HUDEP-2 (cell line): ENCODE data around the gene BBS7.

Source experiments
- DNase-seq, 76 experiments: peaks; one replicate each; lab custom pipeline; 2025; ENCODE audit not compliant: unreplicated experiment in 76 of 76; lab: John Stamatoyannopoulos, UW

BBS7 gene

DNA sequence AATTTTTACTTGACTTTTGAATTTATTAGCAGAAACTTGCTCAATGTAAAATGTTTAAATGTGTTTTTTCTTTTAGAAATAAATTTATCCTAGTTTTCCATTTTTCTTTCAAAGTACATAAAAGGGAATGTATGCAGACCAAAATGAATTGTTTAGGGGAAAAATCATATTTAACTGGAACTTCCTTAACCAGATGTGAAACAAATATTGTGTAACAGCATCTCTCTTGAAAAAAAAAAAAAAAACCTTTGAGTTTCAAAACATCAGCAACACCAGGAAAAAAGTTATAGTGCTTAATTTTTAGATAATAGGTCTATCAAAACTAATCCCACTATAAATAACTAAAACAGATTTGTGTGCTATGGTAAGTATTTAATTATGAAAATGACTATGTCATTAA is 32.1 kb downstream of the BBS7 start:
- no peak for DNase-seq

DNA sequence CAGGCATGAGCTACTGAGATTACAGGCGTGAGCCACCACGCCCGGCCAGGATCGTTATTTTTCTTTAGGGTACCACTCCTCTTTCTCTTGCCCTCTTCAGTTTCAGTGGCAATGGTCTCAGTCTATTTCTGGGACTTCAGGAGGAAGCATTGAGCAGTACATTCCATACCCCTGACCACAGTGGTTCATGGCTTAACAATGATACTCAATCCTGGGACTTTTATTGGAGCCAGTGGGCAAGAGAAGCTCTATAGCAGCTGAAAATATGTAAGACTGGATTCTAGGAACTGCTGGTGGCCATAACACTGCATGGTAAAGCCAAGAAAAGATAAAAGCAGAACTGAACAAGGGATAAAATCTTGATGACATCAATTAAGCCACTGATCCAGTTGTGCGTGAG is 40.8 kb downstream of the BBS7 start:
- DNase-seq = no peak

GRCh38 chr4:121827853-121828252 is 42.4 kb downstream of the BBS7 start:
- peak in 20 of 76 experiments; percentile 2 to 58 (median 29) for DNase-seq

DNA sequence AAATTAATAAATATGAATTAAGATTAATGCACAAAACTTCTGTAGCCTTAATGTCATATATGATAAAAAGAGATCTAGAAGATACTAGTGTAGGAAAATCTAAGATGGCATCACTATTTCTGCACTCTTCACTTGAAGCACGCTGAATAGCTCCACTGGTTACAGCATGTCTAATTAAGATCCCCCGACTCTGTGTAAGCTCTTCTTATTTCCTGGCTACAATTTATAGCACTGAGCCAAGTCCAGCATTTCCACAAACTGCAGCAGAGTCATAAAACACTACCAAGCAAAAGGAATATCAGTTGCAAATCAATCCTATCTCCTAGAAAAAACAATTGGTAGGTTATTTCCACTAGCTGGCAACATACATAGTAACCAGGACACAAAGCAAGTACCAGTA is 45.3 kb downstream of the BBS7 start:
- no peak for DNase-seq

DNA sequence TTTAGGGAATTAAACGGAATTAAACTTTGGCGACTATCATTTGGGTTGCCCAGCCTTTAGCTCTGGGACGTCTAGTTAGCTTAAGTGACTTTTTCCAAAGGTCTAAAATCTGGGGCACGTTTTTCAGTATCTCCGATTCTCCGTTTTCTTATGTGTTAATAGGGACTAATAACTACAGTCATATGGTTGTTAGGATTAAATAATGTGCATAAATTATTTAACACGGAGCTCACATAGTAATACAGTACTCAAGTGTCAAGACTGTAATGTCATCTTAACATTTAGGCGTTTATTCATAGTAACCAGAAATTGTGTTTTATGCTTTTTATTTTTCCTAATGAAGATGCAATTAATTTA is 46.1 kb downstream of the BBS7 start:
- no peak for DNase-seq

- DNase-seq = peak; percentile 26 to 98 (median 95)
These were observed 46.6 kb downstream of the BBS7 start, which contains the start of gene CCNA2 for GRCh38 chr4:121823505-121824170. Gene CCNA2 (minus strand): TSS chr4:121823883. CDS start chr4:121823628, 255 bp downstream.

DNA sequence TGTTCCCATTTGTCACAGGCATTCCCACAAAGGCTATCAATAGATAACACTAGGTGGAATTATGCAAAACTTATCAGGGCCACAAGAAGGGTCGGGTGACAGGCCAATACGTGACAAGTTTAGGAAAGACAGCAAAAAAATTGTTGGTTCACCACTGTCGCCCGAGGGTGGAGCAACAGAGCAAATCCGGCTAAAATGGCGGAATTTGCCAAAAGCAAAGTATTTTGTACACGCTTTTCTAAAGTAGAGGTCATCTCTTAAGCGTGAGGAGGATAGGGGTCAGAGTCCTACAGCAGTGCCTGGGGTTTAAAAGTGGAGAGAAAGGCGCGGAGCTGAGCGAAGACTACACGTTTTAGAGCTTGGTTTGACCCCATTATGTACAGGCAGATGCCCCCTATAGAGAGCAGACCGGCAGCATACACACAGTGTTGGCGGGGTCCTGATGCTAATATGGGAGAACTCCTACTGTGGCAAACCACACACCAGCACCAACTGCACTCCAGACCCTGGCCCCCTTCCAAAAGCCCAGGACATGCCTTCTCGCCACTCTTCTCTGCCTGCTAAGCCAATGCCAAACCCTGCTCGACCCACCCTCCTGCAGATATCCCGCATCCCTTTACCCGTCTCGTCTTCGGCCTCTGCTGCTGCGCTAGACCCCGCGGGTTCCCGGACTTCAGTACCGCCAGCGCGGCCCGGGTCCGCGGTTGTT is 47.3 kb downstream of the BBS7 start:
- DNase-seq = peak in 73 of 76 experiments; percentile 5 to 75 (median 43)

DNA sequence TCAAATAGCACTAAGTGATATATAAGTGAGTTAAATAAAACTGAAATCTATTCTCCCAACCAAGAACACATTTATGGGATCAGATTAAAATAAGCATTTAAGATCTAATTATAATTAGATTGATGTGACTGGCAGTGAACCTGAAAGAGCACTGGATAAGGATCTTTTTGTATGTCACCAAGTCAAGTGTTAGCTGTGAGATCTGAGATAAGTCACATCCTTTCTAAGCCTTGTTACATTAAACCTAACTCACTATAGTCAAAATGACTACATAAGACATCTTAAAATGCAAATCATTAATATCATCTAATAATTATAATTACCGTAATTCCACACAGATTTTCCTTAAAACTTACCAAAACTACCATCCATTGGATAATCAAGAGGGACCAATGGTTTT is 48.2 kb downstream of the BBS7 start:
- DNase-seq = no peak

DNA sequence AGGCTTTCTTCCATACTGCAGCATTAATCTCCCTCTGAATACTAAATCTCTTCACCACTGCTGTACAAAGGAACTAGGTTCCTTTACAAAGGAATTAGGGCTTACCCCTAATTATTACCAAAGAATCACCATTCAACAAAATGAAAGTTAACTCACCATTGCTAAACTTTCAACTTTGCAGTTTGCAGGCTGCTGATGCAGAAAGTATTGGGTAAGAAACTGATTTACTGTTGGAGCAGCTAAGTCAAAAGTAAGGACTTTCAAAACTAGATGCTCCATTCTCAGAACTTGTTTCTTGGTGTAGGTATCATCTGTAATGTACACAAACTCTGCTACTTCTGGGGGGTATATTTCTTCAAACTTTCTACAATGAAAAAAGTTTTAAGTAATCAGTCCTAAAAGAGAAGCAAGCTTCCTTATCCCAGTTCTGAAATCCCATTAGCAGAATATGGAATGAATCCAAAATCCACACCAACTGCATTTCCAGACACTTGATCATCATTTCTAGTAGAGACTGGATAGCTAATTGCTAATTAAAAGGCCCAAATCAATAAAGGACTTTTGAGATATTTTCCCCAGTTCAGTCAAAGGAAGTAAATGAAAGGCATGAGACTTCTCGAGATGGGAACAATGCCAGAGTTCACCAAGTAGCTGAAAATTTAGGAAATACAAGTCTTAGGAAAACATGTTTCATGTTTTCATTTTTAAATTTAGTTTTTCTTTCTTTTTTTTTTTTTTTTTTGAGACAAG is 50.9 kb downstream of the BBS7 start:
- DNase-seq = no peak

DNA sequence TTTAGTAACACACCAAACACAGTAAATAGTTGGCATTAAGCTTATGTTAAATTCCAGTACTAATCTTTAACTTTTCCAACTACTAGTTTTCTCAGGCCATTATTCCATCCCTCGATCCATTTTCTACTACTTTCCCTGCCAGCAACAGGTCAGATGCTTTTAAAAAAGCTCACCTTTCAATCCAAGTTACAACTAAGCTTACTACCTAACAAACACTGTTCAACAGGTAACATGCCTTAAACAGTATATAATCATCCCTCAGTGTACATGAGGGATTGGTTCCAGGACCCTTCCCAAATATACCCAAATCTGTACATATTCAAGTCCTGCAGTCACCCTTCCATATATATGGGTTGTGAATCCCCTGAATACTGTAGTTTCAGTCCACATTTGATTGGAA is 52.1 kb downstream of the BBS7 start:
- no peak for DNase-seq

DNA sequence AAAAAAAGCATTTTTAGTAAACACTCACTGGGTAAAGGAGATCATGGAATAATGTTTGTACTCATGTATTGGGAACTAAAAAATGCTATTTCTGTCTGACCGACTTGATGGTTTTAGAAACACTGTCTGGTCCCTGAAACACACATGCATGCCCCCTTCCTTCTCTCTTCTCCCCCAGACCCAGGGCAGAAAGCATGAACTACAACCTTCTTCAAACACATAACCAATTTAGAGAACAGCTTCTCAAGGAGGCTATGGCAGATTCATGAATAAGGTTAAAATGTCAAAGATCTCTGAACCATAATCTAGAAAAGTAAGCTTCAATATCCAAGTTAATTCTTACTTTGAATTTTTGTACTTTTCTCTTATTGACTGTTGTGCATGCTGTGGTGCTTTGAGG is 52.6 kb downstream of the BBS7 start:
- no peak for DNase-seq

DNA sequence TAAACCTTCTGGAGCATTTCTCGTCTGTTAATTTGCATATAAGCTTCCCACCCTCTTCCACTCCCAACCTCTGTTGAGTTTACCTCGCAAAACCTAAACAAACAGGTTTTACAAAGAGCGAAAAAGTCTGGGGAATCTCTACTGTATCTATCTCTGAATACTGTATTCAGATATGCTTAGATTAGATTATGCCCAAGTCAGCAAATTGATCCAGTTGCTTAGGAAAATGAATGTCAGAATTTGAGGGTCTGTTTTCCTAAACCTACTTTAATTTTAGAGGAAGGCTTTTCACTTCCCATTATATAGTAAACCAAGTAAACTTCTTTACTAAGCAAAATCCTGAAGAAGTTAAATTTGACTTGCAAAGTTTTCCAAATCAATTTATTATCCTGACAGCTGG is 53.3 kb downstream of the BBS7 start:
- DNase-seq = no peak

DNA sequence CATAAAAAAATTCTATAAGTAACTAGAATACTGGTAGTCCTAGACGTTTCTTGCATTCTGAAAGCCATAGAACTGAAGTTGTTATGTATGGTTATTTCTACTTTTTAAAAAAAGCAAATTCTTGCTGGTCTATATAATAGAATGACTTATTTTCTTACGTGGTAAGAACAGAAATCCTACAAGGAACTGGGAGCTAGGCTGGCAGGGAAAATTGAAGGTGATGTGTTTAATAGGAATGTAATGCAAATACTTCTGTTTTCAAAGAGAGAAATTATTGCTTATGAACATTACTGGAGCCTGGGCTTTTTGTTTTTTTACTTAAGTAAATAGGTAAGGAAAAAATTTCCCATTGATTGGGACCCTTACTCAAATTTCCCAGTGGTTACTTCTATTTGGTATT is 55.5 kb downstream of the BBS7 start:
- DNase-seq = no peak

- no peak for DNase-seq
These were observed 59.2 kb downstream of the BBS7 start for GRCh38 chr4:121811122-121811521.

- DNase-seq = no peak
These were observed 63.9 kb downstream of the BBS7 start for GRCh38 chr4:121806411-121806810.

DNA sequence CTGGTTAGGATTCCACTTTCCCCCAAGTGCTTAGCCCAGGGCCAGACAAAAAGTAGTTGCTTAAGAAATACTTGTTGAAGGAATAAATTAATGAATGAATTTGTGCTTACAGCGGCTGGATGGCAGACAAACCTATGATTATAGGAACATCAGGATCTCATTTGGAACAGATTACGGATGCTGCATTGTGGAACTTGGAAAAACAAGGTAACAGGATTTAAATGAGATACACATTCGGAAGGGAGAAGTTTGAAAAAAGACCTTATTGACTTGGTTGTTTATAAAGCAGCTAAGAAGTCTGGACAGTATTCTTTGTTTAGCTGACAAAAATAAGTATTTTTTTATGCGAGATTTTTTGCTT is 68.6 kb downstream of the BBS7 start:
- DNase-seq = peak in 1 of 76 experiments; percentile 14

DNA sequence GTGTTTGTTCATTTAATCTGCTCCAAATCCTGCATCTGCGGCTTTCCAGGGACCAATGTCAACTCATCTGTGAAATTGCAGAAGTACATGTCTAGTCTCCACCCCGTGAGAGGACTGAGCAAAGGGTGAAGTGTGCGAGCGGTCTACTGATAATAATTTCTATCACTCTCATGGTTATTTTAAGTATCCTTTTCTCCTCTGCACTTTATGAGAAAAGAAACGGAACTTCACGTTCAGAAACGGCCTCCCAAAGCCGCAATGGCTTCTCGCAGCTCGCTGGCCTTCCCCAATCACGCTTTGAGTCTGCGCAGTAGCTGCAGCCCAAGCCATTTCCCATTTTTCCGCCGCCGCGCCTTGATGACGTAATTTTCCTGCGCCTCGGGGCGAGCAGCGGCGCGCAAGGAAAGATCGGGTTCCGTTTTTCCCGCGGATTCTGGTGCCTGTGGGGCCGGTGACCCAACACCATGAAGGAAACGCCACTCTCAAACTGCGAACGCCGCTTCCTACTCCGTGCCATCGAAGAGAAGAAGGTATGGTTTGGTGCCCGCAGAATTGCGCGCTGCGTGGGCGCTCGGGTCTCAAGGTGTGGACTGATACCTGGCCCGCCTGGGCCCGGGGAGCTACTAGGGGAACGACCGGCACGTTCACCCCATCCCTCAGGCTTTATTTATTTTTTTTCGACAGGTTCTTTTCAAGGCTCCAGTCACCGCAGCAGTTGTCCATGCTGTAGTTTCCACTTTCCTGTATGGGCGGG is 69.1 kb downstream of the BBS7 start, which contains the start of gene EXOSC9:
EXOSC9 (plus strand) TSS at position 363 of the 754 bp plus-strand sequence; CDS start at position 465, 102 bp downstream.
- peak; percentile 4 to 94 (median 88) for DNase-seq

DNA sequence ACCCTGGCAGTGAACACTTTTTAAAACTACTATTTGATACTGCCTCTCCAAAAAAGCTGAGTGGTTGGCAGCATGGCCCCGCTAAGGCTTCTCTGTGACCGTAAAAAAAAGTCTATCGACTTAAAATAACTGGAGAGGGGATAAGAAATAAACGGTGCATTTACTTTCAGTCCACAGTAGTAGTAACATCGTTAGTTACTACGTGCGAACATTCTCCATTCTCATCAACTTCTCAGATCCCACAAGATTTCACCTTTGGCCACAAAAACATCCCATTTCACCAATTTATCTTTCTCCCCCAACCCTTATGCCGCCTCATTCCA is 69.7 kb downstream of the BBS7 start:
- peak in 3 of 76 experiments; percentile 5 to 38 (median 27) for DNase-seq

GRCh38 chr4:121799867-121800501 is 70.3 kb downstream of the BBS7 start:
- DNase-seq = peak in 1 of 76 experiments; percentile 37

DNA sequence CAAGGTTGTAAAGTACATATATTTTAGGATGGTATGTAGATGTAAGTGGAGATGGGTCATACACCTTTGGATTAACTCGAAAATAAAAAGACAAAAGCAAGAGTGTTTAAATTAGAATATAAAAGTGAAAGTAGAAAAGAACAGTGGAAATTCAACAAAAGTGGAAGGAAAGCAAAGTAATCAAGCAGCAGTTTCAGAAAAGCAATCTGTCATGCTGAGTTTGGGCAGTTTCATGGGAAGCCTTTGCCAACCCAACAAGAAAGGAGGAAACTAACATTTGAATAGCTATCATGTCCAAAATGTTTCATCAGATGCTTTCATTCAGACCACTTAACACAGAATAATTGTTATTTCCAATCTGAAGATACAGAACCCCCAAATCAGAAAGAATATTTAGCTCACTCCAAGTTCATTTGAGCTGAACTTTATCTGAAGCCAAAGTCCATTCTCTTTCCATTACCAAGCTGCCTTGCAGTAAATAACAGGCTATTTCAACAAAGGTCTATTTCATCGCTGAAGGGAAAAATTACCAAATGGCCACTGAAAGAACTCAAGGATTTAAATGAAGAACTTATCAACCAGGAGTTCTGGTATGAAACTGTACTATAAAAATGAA is 71.0 kb downstream of the BBS7 start:
- no peak for DNase-seq
